Body of pancreas (tissue), 4 donors: ENCODE results near the gene GLTP. TPM values are rescaled to one million over a fixed set of nuclear protein-coding genes. Genes with fewer than 3 reads are reported as not detected.

Experiments used
- ATAC-seq: fragments of 150-250 bp; one replicate; pipeline ENCODE4 v1.9.1; 2016
- DNase-seq, 4 donors: peaks; one replicate each; pipeline ENCODE4 v3.0.0-alpha.2; 2019
- H3K27ac ChIP-seq, 4 donors: fragments of 200-600 bp; sonication (generic); 1 replicate in 3 of 4; 2 replicates in 1 of 4; pipeline versions ENCODE4 v1.5.1 to v1.6.1; 2016 to 2019; ENCODE audit warnings: mild to moderate bottlenecking in 1 of 4, mixed read lengths in 1 of 4, moderate library complexity in 1 of 4
- H3K27me3 ChIP-seq, 2 donors: fragments of 200-600 bp; sonication (generic); one replicate each; pipeline ENCODE4 v1.6.0; 2016; ENCODE audit warnings: mild to moderate bottlenecking in 1 of 2
- H3K36me3 ChIP-seq, 2 donors: fragments of 200-600 bp; sonication (generic); replicated peaks in 1 of 2; 2 replicates each; pipeline ENCODE4 v1.5.1; 2016; ENCODE audit warnings: low read depth in 2 of 2; ENCODE audit not compliant: insufficient read depth in 1 of 2
- H3K4me1 ChIP-seq: fragments of 200-600 bp; sonication (generic); one replicate; pipeline ENCODE4 v1.6.0; 2016
- H3K4me3 ChIP-seq, 2 donors: fragments of 200-600 bp; sonication (generic); 1 replicate in 1 of 2; 2 replicates in 1 of 2; pipeline ENCODE4 v1.5.1; 2016 to 2019
- H3K9me3 ChIP-seq, 3 donors: fragments of 200-600 bp; sonication (generic); 1 replicate in 2 of 3; 2 replicates in 1 of 3; pipeline ENCODE4 v1.5.1; 2016
- CTCF ChIP-seq, 7 experiments: fragments of 450-650 bp in 4 of 7; fragments of 200-600 bp in 3 of 7; sonication (generic) in 3 of 7; IDR thresholded peaks; one replicate each; pipeline ENCODE4 v1.5.1; 2016 to 2019; ENCODE audit warnings: antibody characterized with exemption in 7 of 7
- POLR2A ChIP-seq, 3 donors: fragments of 450-650 bp; IDR thresholded peaks; one replicate each; pipeline ENCODE4 v1.6.1; 2016; ENCODE audit warnings: antibody characterized with exemption in 3 of 3, mild to moderate bottlenecking in 2 of 3
- WGBS, 2 donors: methylation state at CpG; one replicate each; pipeline ENCODE4 v1.1.5; 2017; 5-methylcytosine and 5-hydroxymethylcytosine counted together
- intact Hi-C: fragments of 100-400 bp; cut with DNase I; formaldehyde crosslinking; loops from one replicate; pipeline ENCODE4 v1.15.1; 2023
- total RNA-seq, 2 donors: library from RNA; depleted of rRNA; stranded (reverse); fragments of >200 nt; gene quantifications; one replicate each; pipeline ENCODE4 v1.1.0, GENCODE V29; 2016

Gene GLTP
- total RNA-seq, 2 donors from 2014 or later, result 21.1 to 27.8 TPM

DNA sequence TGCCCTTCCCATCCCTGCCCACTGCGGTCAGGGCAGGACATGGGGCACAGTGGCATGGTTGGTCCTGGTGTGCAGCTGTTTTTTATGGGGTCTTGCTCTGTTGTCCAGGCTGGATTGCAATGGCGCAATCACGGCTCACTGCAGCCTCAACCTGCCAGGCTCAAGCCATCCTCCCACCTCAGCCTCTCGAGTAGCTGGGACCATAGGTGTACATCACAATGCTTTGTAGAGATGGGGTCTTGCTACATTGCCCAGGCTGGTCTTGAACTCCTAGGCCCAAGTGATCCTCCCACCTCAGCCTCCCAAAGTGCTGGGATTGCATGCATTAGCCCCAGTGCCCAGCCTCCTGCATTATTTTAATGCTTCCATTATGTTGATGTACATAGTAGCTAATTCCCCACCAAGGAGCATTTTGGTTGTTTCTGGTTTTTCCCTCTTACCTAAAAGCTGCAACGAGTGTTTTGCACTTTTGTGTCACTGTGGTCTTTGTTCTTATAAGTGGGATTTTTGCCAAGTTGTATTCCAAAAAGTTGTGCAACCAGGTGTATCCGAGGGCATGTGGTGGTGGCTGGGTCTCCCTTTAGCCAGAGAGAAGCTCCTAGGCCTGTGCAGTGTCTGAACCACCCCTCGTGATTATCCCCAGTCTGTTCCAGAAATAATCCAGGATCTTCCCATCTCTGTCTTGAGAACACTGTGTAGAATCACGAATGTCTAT lies 30.1 kb upstream of the GLTP start:
- DNase-seq (no peak), ATAC-seq (no peak)
- H3K4me1 ChIP-seq, result peaks cover 13% of the 10 kb centered on the region
- intact Hi-C loops, result no loop called here
- 63 to 80% methylated on average over 4 to 8 of the region's 8 CpGs for WGBS, 2 donors
- TF ChIP-seq POLR2A (IDR thresholded peaks at IDR 0.05) (no peak), CTCF (IDR thresholded peaks at IDR 0.05) (no peak)
- no peak overlapping the region for H3K4me3 ChIP-seq
- H3K9me3 ChIP-seq, result no peaks in the 10 kb centered on the region
- no peaks in the 10 kb centered on the region for H3K27me3 ChIP-seq
- peaks cover 7 to 19% of the 10 kb centered on the region in 2 donors for H3K36me3 ChIP-seq
- no peak overlapping the region for H3K27ac ChIP-seq

GRCh38 chr12:109905301-109905700 lies 25.0 kb upstream of the GLTP start:
- H3K9me3 ChIP-seq, result no peaks in the 10 kb centered on the region
- peaks cover 7 to 29% of the 10 kb centered on the region in 2 donors for H3K36me3 ChIP-seq
- ATAC-seq (no peak), DNase-seq (no peak)
- intact Hi-C loops, result no loop called here
- 94 to 96% methylated on average over 7 to 10 of the region's 10 CpGs for WGBS, 2 donors
- H3K27me3 ChIP-seq, result no peaks in the 10 kb centered on the region
- H3K4me1 ChIP-seq, result peaks cover 15% of the 10 kb centered on the region
- H3K4me3 ChIP-seq, result no peak overlapping the region
- TF ChIP-seq POLR2A (IDR thresholded peaks at IDR 0.05), result no peak
- no peak for TF ChIP-seq CTCF (IDR thresholded peaks at IDR 0.05)
- H3K27ac ChIP-seq, result no peak overlapping the region

DNA sequence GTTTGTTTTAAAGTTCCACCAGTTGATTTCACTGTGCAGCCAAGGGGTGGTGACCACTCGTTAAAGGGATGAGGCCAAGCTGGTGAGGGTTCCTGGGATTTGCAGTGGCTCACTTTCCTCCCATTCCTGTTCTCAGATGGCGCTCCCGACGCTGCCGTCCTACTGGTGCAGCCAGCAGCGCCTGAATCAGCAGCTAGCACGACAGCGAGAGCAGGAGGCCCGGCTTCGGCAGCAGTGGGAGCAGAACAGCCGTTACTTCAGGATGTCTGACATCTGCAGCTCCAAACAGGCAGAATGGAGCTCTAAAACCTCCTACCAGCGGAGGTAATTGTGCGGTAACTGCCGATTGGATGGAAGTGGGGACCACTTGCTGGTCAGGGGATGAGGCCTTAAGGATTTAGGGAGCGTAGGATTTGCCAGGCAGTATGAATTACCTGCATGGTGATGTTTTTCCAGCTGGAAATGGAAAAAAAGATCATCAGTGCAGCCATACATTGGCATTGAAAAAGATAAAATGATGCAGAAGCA lies 22.6 kb upstream of the GLTP start:
- Histone ChIP-seq H3K36me3 (peaks cover 7 to 27% of the 10 kb centered on the region in 2 donors), H3K9me3 (no peaks in the 10 kb centered on the region), H3K27me3 (no peaks in the 10 kb centered on the region), H3K4me1 (peaks cover 24% of the 10 kb centered on the region), H3K27ac (no peak overlapping the region), H3K4me3 (no peak overlapping the region)
- TF ChIP-seq CTCF (IDR thresholded peaks at IDR 0.05) (no peak), POLR2A (IDR thresholded peaks at IDR 0.05) (no peak)
- intact Hi-C loops, result no loop called here
- WGBS, 2 donors, result 82 to 88% methylated on average over 15 of the region's 15 CpGs
- DNase-seq (no peak), ATAC-seq (no peak)

DNA sequence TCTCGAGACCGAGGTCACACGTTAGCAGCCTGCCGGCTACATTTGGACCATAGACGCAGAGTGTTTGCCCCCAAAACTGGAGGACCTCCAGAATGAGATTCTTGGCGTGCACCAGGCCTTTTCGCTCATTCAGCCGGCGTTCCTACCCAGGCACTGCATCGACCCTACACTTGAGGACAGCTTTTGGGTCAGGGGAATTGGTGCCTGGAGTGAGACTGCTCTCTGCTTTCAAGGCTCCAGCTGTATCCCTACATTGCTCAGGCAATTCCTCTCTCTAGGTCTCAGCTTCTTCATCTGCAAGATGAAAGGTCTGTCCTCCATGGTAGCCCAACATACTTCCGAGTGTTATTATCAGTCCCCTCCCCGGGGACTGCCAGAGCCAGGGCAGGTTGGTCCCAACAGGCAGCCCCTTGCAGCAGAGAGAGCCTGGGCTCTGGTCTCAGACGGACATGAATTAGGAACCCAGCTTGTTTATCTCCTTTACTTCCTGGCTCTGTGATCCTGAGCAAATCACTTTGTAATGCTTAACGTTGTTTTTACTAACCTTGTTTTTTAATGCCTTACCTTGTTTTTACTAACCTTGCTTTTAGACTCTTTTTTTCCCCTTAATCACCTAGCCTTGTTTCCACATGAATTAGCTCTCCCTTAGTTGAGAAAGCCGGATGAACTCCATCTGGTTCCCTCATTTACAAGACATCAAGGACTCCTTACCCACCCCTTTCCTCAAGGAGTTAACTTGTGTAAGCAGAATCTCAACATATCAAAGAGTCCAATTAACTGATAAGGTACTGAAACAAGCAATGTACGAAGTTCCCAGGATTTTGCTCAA lies 20.6 kb upstream of the GLTP start:
- DNase-seq (no peak), ATAC-seq (peak; percentile 8)
- H3K4me1 ChIP-seq, result peaks cover 24% of the 10 kb centered on the region
- intact Hi-C loops, result no loop called here
- no peaks in the 10 kb centered on the region for H3K27me3 ChIP-seq
- peak overlapping the region; percentile 44 to 89 for H3K4me3 ChIP-seq
- TF ChIP-seq CTCF (IDR thresholded peaks at IDR 0.05) (no peak), POLR2A (IDR thresholded peaks at IDR 0.05) (no peak)
- 3 to 10% methylated on average over 6 to 16 of the region's 16 CpGs for WGBS, 2 donors
- no peaks in the 10 kb centered on the region for H3K9me3 ChIP-seq
- peaks cover 0 to 22% of the 10 kb centered on the region in 2 donors for H3K36me3 ChIP-seq
- peak overlapping the region; percentile 52 to 82 (median 78) for H3K27ac ChIP-seq
